LNCAP (cell line): ENCODE measurements around the gene NEURL1.

Source experiments
- TF ChIP-seq, protein P1 (sequence below): fragments of 450-650 bp; IDR thresholded peaks from 2 replicates; pipeline ENCODE4 v1.5.1; 2017; ENCODE audit warnings: mild to moderate bottlenecking

The NEURL1 gene

GRCh38 chr10:103491729-103492364 is 1.7 kb upstream of the NEURL1 start:
- TF ChIP-seq, protein P1, sequence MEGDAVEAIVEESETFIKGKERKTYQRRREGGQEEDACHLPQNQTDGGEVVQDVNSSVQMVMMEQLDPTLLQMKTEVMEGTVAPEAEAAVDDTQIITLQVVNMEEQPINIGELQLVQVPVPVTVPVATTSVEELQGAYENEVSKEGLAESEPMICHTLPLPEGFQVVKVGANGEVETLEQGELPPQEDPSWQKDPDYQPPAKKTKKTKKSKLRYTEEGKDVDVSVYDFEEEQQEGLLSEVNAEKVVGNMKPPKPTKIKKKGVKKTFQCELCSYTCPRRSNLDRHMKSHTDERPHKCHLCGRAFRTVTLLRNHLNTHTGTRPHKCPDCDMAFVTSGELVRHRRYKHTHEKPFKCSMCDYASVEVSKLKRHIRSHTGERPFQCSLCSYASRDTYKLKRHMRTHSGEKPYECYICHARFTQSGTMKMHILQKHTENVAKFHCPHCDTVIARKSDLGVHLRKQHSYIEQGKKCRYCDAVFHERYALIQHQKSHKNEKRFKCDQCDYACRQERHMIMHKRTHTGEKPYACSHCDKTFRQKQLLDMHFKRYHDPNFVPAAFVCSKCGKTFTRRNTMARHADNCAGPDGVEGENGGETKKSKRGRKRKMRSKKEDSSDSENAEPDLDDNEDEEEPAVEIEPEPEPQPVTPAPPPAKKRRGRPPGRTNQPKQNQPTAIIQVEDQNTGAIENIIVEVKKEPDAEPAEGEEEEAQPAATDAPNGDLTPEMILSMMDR = no peak

GRCh38 chr10:103492655-103493261 is 747 bp upstream of the NEURL1 start:
- TF ChIP-seq, protein P1 = no peak

GRCh38 chr10:103493916-103494877 is 692 bp downstream of the NEURL1 start:
- TF ChIP-seq, protein P1 = no peak

DNA sequence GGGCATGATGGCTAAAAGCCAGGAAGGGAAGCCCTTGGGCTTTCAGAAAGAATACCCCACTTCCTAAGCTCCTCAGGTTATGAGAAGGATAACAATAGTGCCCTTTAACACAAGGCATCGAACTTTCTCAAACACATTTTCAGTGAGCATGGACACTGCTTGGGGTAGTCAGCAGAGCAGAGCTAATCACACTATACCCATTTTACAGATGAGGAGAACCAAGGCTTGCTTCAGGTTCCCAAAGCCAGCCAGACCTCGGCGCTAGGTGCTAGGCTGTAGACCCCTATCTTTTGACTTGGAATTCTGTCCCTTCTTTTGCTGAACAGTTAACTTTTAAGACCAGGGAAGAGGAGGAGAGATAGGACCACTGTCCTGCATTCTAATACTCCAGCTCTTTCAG is 1.8 kb downstream of the NEURL1 start:
- TF ChIP-seq, protein P1 = no peak

GRCh38 chr10:103497161-103497915 is 3.8 kb downstream of the NEURL1 start:
- TF ChIP-seq, protein P1 = no peak

GRCh38 chr10:103498936-103499638 is 5.6 kb downstream of the NEURL1 start:
- TF ChIP-seq, protein P1 = no peak
